GM12892 (cell line): Measurements from ENCODE around the gene LYSMD3.
A peak's percentile ranks its signal among the peaks of the same experiment; 100 is the strongest.

Experiments used
- DNase-seq: peaks from one replicate; pipeline ENCODE4 v3.0.0; 2011; ENCODE audit not compliant: insufficient read length
- FAIRE-seq: peaks from 2 replicates; lab custom pipeline; 2011; peaks lifted over from hg19 to GRCh38; lab: Jason Lieb, UNC
- POLR2A ChIP-seq: IDR thresholded peaks from 2 replicates; pipeline ENCODE4 v1.6.1; 2011; ENCODE audit warnings: low read depth, low read length, control low read depth
- POLR2AphosphoS5 ChIP-seq: IDR thresholded peaks from 2 replicates; pipeline ENCODE4 v1.6.1; 2011; ENCODE audit warnings: low read depth, low read length, control low read depth
- TAF1 ChIP-seq: IDR thresholded peaks from 2 replicates; pipeline ENCODE4 v1.6.1; 2011; ENCODE audit warnings: low read depth, mild to moderate bottlenecking, control low read depth, low read length, borderline replicate concordance

The LYSMD3 gene

GRCh38 chr5:90542827-90543519, 13.6 kb upstream of the LYSMD3 start:
- FAIRE-seq (no peak), DNase-seq (no peak)
- TF ChIP-seq POLR2A (no peak), POLR2AphosphoS5 (no peak), TAF1 (no peak)

DNA sequence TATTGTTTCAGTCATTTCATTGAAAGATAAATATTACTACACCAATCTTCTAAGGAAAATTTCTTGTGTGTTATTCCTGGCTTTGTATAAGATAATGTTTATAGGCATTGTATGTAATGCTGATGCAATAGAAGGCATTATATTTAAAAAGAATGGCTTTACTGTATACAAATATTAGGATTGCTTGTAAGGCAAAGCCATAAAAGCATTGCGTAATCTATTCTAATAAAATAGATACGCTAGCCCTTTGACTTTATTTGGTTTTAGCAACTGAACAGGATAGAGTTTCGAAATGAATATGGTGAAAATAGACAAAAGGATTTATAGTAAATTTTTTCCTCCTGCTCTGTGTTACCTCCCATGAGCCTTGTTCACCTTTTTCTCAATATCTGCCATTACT, 5.5 kb upstream of the LYSMD3 start:
- TF ChIP-seq POLR2A (no peak), POLR2AphosphoS5 (no peak), TAF1 (no peak)
- no peak for DNase-seq
- FAIRE-seq, result no peak

- TF ChIP-seq POLR2AphosphoS5 (no peak), POLR2A (no peak), TAF1 (no peak)
- DNase-seq (no peak), FAIRE-seq (no peak)
Observed at GRCh38 chr5:90533794-90534193, 4.4 kb upstream of the LYSMD3 start.

DNA sequence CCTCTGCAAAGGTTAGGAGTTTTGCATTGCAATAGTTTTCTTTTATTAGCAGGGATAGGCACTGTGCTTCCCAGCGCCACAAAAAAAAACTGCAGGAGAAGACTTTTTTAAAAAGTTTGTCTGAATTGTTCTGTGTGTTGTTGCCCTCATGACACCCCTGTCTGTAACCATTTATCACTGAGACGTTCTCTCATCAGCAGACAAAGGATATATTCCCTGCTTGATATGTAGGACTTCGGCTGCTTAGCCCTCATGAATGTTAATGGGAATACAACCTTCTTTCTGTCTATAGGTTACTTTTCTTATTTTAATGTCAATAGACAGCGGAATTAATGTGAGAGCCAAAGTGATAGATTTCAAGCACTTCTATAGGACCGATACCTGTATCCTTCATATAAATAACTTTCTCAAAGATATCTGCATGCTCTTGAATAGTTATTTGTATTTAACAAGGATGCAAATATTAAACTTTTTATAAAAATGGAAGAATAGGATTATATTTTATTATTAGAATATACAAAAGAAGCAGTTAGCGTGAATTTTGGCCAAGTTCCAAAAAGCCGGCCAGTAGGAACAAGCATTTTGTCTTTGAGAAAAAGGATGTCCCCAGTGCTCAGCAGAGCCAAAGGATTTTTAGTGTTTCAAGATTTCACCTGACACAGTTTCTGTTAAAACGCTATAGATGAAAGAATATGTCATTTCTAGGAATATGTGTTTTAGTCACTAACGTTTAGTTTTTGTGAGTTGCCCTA, 1.5 kb upstream of the LYSMD3 start:
- FAIRE-seq (no peak), DNase-seq (no peak)
- TF ChIP-seq POLR2A (no peak), TAF1 (no peak), POLR2AphosphoS5 (no peak)

DNA sequence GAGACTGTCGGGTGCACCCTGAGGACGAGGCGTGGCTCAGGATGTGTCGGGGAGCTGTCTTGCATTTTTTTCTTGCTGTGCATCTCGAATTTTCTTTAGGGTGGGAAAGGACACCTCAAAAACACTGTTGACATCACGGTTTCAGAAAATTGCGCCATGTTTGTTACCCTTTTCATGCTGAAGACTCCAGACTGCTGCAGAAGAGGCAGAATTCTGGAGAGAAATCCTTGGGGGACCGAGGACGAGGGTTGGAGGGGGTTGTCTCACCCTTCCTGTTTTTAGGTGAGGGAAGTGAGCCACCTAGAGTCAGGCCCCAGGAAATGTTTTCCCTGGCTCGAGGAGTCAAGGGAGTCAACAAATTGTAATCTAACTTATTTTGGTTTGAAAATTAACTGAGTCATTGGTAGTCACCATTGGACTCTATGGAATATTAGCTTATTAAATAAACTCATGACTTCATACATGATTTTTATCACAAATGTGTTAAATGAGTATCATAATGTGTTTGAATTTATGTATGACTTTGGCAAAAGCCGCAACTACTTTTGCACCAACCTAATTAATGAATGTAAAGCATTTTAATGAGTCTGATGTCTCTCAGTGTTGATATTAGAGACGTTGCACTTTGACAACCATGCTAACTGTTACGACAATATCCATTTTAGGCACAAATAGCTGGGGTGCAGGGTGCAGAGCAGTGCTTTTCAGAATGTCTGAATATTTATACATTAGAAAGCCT, 724 bp upstream of the LYSMD3 start:
- FAIRE-seq (no peak), DNase-seq (peak; percentile 28)
- no peak for TF ChIP-seq POLR2A
- no peak for TF ChIP-seq TAF1
- TF ChIP-seq POLR2AphosphoS5, result no peak

GRCh38 chr5:90528601-90529193, 687 bp downstream of the LYSMD3 start:
- FAIRE-seq (no peak), DNase-seq (no peak)
- no peak for TF ChIP-seq POLR2A
- no peak for TF ChIP-seq POLR2AphosphoS5
- TF ChIP-seq TAF1, result no peak

DNA sequence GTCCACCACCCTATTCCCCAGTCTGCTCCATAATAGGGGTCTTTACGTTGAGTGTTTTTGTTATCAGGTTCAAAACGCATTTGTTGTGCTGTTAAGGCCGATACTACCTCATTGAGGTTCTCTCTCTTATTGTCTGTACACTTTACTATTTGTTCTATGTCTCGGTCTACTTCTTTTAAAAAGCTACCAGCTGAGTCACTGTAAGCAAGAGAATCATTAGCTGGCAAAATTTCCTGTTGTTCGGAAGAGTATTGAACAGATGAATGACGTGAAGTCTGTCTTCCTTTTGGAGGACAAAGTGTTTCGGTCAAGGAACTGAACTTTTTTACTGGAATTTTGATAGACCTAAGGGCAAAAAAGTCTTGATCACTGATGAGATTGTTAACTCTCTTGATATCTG, 10.3 kb downstream of the LYSMD3 start:
- TF ChIP-seq POLR2AphosphoS5 (no peak), TAF1 (no peak), POLR2A (no peak)
- DNase-seq, result no peak
- FAIRE-seq, result no peak

GRCh38 chr5:90518661-90519060, 10.7 kb downstream of the LYSMD3 start:
- no peak for DNase-seq
- TF ChIP-seq TAF1, result no peak
- no peak for TF ChIP-seq POLR2AphosphoS5
- no peak for TF ChIP-seq POLR2A
- no peak for FAIRE-seq

DNA sequence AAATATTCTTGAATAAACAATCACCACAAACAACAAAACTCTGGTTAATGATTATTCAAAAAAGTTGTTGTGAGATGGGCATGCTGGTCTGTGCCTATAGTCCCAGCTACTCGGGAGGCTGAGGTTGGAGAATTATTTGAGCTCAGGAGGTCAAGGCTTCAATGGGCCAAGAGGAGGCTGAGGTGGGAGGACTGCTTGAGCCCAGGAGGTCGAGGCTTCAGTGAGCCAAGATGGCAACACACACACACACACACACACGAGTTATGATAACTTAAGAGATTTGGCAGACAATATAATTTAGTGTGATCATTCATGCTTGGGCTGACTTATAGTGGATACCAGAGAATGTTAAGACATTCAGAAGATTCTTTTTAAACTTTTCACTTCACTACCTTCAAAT, 14.9 kb downstream of the LYSMD3 start:
- no peak for TF ChIP-seq TAF1
- no peak for TF ChIP-seq POLR2AphosphoS5
- TF ChIP-seq POLR2A, result no peak
- FAIRE-seq (no peak), DNase-seq (no peak)

- DNase-seq, result no peak
- FAIRE-seq, result peak; percentile 17
- TF ChIP-seq POLR2AphosphoS5 (no peak), TAF1 (no peak), POLR2A (no peak)
Observed at GRCh38 chr5:90510438-90510837, 18.9 kb downstream of the LYSMD3 start.

DNA sequence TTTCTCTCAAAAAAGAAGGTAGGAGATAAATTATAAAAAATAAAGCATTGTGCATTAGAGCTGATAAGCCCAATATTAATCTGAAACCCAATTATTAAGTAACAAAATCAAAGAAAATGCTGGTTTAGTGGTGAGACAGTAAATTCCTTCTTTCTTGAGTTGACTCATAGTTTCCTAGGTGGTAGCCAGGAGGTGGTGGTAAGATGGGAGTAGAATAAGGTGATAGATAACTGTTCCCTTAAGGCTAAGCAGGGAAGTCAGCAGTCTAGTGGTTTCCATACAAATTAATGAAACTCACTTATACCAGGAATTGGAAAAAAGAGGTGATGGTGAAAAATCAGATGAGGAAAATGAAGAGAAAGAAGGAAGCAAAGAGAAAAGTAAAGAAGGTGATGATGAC, 23.2 kb downstream of the LYSMD3 start:
- no peak for FAIRE-seq
- TF ChIP-seq TAF1 (no peak), POLR2A (no peak), POLR2AphosphoS5 (no peak)
- no peak for DNase-seq
